NT2/D1 (cell line): ENCODE data around the gene NPAS2.

ENCODE experiments used
- DNase-seq: peaks from one replicate; pipeline ENCODE4 v3.0.0-alpha.2; 2011; ENCODE audit warnings: low read depth, low spot score
- H3K27me3 ChIP-seq: 2 replicates; pipeline ENCODE4 v1.6.0; 2011; ENCODE audit warnings: mild to moderate bottlenecking; ENCODE audit not compliant: insufficient read length, insufficient read depth
- H3K36me3 ChIP-seq: 2 replicates; pipeline ENCODE4 v1.6.1; 2011; ENCODE audit warnings: mild to moderate bottlenecking, low read length, mixed read lengths; ENCODE audit not compliant: insufficient read depth, insufficient read length
- H3K4me1 ChIP-seq: 2 replicates; pipeline ENCODE4 v1.5.1; 2011; ENCODE audit not compliant: insufficient read depth, insufficient read length
- H3K4me3 ChIP-seq: 2 replicates; pipeline ENCODE4 v1.5.1; 2011; ENCODE audit warnings: low read depth; ENCODE audit not compliant: insufficient read length
- H3K9ac ChIP-seq: 2 replicates; pipeline ENCODE4 v1.6.0; 2011; ENCODE audit warnings: low read depth; ENCODE audit not compliant: insufficient read length
- H3K9me3 ChIP-seq: 2 replicates; pipeline ENCODE4 v1.5.1; 2011; ENCODE audit warnings: mild to moderate bottlenecking, low read length; ENCODE audit not compliant: insufficient read depth
- SUZ12 ChIP-seq: IDR thresholded peaks from 2 replicates; pipeline ENCODE4 v1.6.1; 2011; ENCODE audit not compliant: insufficient read length, insufficient read depth; ENCODE audit errors: extremely low read depth
- YY1 ChIP-seq: IDR thresholded peaks from 2 replicates; pipeline ENCODE4 v1.6.1; 2011; ENCODE audit not compliant: insufficient read length, insufficient read depth
- ZNF274 ChIP-seq: IDR thresholded peaks from 2 replicates; pipeline ENCODE4 v1.6.1; 2011; ENCODE audit warnings: mild to moderate bottlenecking, low read depth, low read length

Gene NPAS2

DNA sequence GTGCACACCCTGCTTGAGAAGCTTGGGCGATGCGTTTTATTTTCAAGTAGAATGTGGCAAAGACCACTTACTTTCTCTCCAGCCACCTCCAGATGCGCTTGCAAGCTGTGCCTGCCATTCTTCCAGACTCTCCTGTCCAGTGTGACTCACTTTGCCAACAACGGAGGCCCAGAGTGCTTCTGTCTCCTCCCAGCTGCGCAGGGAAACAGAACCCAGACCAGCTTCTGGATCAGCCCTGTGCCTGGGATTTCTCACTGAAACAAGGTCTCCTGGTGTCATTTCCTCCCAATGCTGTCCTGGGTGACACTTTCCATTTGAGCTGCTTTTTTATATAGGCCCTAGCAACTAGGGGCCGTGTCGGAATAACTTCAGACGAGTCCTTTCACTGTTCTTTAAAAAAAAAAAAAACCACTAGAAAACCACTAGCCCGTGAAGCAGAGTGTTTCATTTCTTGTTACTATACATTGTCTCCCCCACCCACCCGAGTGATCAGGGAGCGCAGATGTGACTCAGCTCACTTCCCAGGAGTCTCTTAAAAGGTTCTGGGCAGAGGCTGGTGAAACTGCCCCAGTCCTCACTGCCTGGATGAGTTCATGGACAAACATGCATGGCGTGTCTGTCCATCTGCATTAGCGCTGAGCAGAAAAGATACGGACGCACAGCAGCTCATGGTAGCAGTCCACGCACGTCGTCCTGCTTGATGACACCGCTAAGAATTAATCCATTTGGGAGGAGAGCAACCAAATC is 156.9 kb downstream of the NPAS2 start:
- H3K9me3 ChIP-seq = no peaks in the 10 kb centered on the region
- no peaks in the 10 kb centered on the region for H3K36me3 ChIP-seq
- H3K27me3 ChIP-seq = no peaks in the 10 kb centered on the region
- no peaks in the 10 kb centered on the region for H3K4me1 ChIP-seq
- no peak for DNase-seq
- H3K4me3 ChIP-seq = no peak overlapping the region
- H3K9ac ChIP-seq = no peak overlapping the region
- TF ChIP-seq ZNF274 (no peak), YY1 (no peak), SUZ12 (no peak)

DNA sequence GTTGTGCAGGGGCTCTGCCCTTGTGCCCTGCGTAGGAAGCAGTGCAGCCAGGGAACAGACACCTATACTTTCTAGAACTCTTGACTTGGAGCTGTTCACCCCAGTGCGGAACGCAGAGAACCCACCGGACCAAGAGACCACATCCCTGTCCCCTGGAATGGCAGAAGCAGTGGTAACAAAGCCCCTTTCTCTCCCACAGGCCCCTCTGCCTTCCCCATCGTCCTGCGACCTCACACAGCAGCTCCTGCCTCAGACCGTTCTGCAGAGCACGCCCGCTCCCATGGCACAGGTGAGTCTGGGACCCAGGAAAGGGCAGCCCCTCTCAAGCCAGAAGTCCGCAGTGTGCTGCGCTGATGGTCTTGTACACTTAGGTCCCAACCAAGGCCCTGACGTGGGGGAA is 157.6 kb downstream of the NPAS2 start:
- DNase-seq = no peak
- Histone ChIP-seq H3K4me3 (no peak overlapping the region), H3K27me3 (no peaks in the 10 kb centered on the region), H3K9ac (no peak overlapping the region), H3K36me3 (no peaks in the 10 kb centered on the region), H3K9me3 (no peaks in the 10 kb centered on the region), H3K4me1 (peaks cover 6% of the 10 kb centered on the region)
- TF ChIP-seq YY1 = no peak
- no peak for TF ChIP-seq SUZ12
- no peak for TF ChIP-seq ZNF274

DNA sequence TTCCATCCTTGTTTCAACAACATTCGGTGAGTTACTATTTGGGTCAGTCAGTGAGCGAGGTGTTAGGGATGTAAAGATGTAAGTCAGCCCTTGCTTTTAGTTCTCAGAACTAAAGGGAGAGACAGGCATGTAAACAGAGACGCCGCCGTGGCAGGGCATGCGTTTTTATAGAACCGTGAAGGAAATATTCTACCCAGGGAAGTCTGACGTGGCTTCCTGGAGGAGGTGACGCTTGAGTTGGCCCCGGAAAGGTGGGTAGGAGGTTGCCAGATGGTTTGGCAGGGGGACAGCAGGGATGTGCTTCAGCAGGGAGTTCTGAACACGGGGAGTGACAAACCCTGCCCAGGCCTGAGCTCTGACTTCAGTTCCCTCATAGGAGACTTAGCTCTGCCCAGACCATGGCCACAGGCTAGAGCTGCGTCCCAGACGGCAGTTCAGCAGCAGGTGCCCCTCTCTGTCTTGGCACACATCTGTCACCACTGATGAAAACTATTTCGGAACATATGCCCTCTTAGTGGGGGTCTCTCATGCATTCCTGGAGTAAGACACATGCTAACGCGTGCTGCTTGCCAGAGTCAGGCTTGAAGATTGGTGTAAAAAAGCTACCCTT is 158.7 kb downstream of the NPAS2 start:
- Histone ChIP-seq H3K36me3 (no peaks in the 10 kb centered on the region), H3K27me3 (no peaks in the 10 kb centered on the region), H3K4me3 (no peak overlapping the region), H3K9ac (no peak overlapping the region), H3K9me3 (no peaks in the 10 kb centered on the region), H3K4me1 (peaks cover 8% of the 10 kb centered on the region)
- TF ChIP-seq ZNF274 (no peak), SUZ12 (no peak), YY1 (no peak)
- no peak for DNase-seq

DNA sequence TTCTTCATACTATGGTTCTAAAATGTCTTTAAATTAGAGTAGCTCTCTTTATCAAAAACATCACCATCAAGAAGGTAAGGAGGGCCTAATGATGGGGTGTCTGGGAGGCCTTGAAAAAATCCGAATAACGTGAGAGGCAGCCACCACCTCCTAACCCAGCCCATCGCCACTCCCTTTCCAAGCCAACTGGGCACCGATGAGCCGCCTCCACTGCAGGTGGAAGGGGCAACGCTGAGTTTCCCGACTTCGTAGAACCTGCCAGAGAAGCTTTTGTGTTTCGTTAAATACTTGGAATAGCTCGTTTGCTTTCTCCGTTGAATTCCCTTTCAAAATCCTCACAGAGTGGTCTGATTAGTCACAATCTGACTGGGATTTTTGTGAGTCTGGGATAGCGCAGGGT is 160.1 kb downstream of the NPAS2 start:
- H3K9me3 ChIP-seq = no peaks in the 10 kb centered on the region
- no peak for TF ChIP-seq ZNF274
- H3K4me3 ChIP-seq = no peak overlapping the region
- no peaks in the 10 kb centered on the region for H3K27me3 ChIP-seq
- no peak overlapping the region for H3K9ac ChIP-seq
- H3K4me1 ChIP-seq = peaks cover 8% of the 10 kb centered on the region
- H3K36me3 ChIP-seq = no peaks in the 10 kb centered on the region
- DNase-seq = no peak

DNA sequence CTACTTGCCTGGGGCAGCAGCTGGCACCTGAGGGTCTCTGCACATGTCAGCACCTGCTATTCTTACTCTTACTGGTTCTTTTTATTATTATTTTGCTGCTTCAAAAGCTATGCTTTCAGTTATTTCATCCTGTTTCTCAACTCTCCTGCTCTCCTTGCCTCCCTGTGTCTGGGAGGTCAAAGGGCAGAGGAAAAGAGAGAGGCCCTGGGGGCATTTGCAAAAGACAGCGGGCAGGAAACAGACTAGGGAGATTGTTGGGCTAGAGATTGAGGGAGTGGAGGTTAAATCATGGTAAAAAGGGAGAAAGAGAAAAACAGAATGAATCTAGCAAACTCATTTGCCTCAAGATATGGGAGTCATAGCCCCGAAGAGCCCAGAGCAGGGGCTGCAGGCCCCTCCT is 161.1 kb downstream of the NPAS2 start:
- DNase-seq = no peak
- Histone ChIP-seq H3K9ac (no peak overlapping the region), H3K27me3 (no peaks in the 10 kb centered on the region), H3K4me1 (peaks cover 8% of the 10 kb centered on the region), H3K36me3 (no peaks in the 10 kb centered on the region), H3K4me3 (no peak overlapping the region), H3K9me3 (no peaks in the 10 kb centered on the region)
- TF ChIP-seq ZNF274 (no peak), SUZ12 (no peak), YY1 (no peak)

DNA sequence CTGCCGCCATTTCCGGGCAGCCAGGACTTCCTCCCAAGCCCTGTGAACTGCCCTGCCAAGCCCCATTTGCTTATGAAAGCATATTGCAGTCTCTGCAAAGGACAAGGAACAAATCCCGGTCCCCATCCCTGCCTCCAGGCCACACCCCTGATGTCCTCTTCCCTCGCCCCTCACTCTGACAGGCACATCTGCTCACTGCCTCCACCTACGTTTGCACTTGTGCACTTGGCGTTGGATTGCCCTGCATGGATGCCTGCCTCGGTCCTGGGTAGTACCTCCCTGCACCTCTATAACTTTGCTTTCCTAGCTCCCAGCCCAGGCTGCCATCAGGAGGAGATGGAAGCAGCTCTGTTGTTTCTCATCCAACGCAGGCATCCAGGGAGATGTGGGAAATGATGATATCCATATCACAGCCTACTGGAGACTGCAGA is 162.5 kb downstream of the NPAS2 start:
- no peaks in the 10 kb centered on the region for H3K9me3 ChIP-seq
- TF ChIP-seq ZNF274 (no peak), SUZ12 (no peak), YY1 (no peak)

DNA sequence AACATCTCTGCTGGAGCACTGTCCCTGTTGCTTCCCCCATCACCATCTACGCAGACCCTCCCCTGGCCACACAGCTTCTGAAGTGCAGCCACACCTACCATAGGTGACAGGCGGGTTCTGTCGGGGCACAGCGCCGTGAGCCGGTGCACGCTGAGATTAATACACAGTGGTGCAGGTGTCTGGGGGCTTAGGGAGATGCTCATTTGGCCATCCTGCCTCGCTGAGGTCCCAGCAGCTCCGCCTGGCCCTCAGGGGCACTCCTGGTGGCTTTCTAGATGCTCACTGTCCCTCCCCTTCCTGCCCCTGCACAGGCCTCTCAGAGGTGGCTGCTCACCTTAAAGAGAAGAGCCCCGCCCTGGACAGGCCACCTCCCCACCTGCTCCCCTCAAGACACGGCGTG is 163.3 kb downstream of the NPAS2 start:
- Histone ChIP-seq H3K9me3 (no peaks in the 10 kb centered on the region), H3K9ac (no peak overlapping the region), H3K27me3 (no peaks in the 10 kb centered on the region), H3K4me1 (peaks cover 11% of the 10 kb centered on the region), H3K4me3 (no peak overlapping the region), H3K36me3 (no peaks in the 10 kb centered on the region)
- DNase-seq = no peak
- no peak for TF ChIP-seq YY1
- no peak for TF ChIP-seq ZNF274
- TF ChIP-seq SUZ12 = no peak

More for the DNA sequence above, 162.5 kb downstream of the NPAS2 start:
- H3K27me3 ChIP-seq = no peaks in the 10 kb centered on the region
- H3K9ac ChIP-seq = no peak overlapping the region
- H3K4me3 ChIP-seq = no peak overlapping the region
- no peaks in the 10 kb centered on the region for H3K36me3 ChIP-seq
- DNase-seq = no peak
- H3K4me1 ChIP-seq = peaks cover 8% of the 10 kb centered on the region
